ENCODE measurements around the gene LAMA5. TPM values are rescaled to one million over a fixed set of nuclear protein-coding genes. Genes with fewer than 3 reads are reported as not detected.

The LAMA5 gene
- total and polyA plus RNA-seq, 2 of the 8 experiments (the other 6 are each of a cell fraction or from before 2014, with no cell fraction given): 34.4 to 225 TPM

GRCh38 chr20:62275219-62275618, 91.9 kb downstream of the LAMA5 start (continued):
- TF ChIP-seq CHD7 (IDR thresholded peaks at IDR 0.05; ENCODE audit: insufficient replicate concordance, low read length): no peak
- no peak for TF ChIP-seq POLR2A (IDR thresholded peaks at IDR 0.05; ENCODE audit: control extremely low read depth in 1 of 2, low read depth in 2 of 2, low read length in 2 of 2)

Measured in H1 (cell line).